DOHH2 (cell line): ENCODE results near the gene YIPF5.

Experiments used
- EZH2phosphoT487 ChIP-seq: fragments of 200-600 bp; sonication (generic); IDR thresholded peaks from 2 replicates; pipeline ENCODE4 v1.6.1; 2017; ENCODE audit warnings: borderline replicate concordance, mild to moderate bottlenecking, antibody characterized with exemption, low read length, moderate library complexity, mixed read lengths
- TF ChIP-seq, protein P1 (sequence below): fragments of 200-600 bp; sonication (generic); IDR thresholded peaks from one replicate; pipeline ENCODE4 v1.5.1; 2014; ENCODE audit warnings: antibody characterized with exemption, mild to moderate bottlenecking, low read depth, low read length; ENCODE audit not compliant: poor library complexity, severe bottlenecking

DNA sequence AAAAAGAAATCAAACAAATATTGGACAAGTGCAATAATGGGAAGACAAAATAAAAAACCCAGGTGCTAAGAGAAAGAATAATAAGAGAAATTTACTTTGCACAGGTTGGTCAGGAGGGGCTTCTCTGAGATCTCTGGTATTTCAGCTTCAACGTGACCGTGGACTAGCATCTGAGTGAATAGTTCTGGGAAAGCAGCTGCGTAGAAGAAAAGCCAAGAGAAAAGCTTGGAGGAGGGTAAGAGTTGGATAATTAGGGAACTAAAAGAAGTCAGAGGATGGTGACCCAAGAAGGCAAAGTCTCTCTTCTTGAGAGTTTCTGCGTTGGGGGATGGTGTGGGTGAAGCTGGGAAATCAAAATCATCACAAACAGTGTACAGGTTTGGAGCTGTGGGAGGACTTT, 41.6 kb downstream of the YIPF5 start:
- TF ChIP-seq, protein P1, sequence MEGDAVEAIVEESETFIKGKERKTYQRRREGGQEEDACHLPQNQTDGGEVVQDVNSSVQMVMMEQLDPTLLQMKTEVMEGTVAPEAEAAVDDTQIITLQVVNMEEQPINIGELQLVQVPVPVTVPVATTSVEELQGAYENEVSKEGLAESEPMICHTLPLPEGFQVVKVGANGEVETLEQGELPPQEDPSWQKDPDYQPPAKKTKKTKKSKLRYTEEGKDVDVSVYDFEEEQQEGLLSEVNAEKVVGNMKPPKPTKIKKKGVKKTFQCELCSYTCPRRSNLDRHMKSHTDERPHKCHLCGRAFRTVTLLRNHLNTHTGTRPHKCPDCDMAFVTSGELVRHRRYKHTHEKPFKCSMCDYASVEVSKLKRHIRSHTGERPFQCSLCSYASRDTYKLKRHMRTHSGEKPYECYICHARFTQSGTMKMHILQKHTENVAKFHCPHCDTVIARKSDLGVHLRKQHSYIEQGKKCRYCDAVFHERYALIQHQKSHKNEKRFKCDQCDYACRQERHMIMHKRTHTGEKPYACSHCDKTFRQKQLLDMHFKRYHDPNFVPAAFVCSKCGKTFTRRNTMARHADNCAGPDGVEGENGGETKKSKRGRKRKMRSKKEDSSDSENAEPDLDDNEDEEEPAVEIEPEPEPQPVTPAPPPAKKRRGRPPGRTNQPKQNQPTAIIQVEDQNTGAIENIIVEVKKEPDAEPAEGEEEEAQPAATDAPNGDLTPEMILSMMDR: no peak
- TF ChIP-seq EZH2phosphoT487: no peak
